Psoas muscle (tissue), 8 donors: ENCODE results near the gene LY6G6C. TPM values are rescaled to one million over a fixed set of nuclear protein-coding genes. Genes with fewer than 3 reads are reported as not detected.

Source experiments
- ATAC-seq, 4 donors: fragments of 200-7000 bp; cut with Tn5 transposase; one replicate each; pipeline ENCODE4 v1.9.1; 2020; ENCODE audit warnings: moderate library complexity in 3 of 4, mild to moderate bottlenecking in 2 of 4
- DNase-seq, 2 donors: peaks; one replicate each; pipeline ENCODE4 v3.0.0-alpha.2; 2020
- H3K27ac ChIP-seq: fragments of 200-600 bp; one replicate; pipeline ENCODE4 v1.8.0; 2022
- H3K27me3 ChIP-seq, 3 donors: fragments of 200-600 bp in 1 of 3; one replicate each; pipeline versions ENCODE4 v1.6.1 to v1.8.0; 2013 to 2022; ENCODE audit warnings: low read length in 2 of 3, mild to moderate bottlenecking in 2 of 3, moderate library complexity in 1 of 3; ENCODE audit not compliant: insufficient read depth in 3 of 3
- H3K36me3 ChIP-seq, 2 donors: fragments of 200-600 bp in 1 of 2; one replicate each; pipeline versions ENCODE4 v1.6.1 to v1.8.0; 2013 to 2022; ENCODE audit warnings: low read depth in 1 of 2, mild to moderate bottlenecking in 1 of 2, moderate library complexity in 1 of 2; ENCODE audit not compliant: insufficient read depth in 1 of 2
- H3K4me1 ChIP-seq: fragments of 200-600 bp; one replicate; pipeline ENCODE4 v1.8.0; 2022
- H3K4me3 ChIP-seq: fragments of 200-600 bp; one replicate; pipeline ENCODE4 v1.8.0; 2022; ENCODE audit warnings: mild to moderate bottlenecking
- H3K9me3 ChIP-seq: fragments of 200-600 bp; one replicate; pipeline ENCODE4 v1.8.0; 2022
- WGBS, 3 donors: extraction: QIAGEN DNeasy Blood & Tissue Kit; methylation state at CpG; one replicate each; pipeline versions ENCODE4 v1.1.6 to v1.1.7; 2013; 5-methylcytosine and 5-hydroxymethylcytosine counted together
- intact Hi-C, 2 donors: fragments of 100-400 bp; cut with DNase I; formaldehyde crosslinking; loops; one replicate each; pipeline versions ENCODE4 v1.11.0 to v1.14.2; 2022
- polyA plus RNA-seq, 3 donors: library from polyadenylated mRNA; stranded (reverse); fragments of 200-250 nt; gene quantifications; one replicate each; pipeline ENCODE4 v1.2.3, GENCODE V29; 2013
- total RNA-seq, 4 donors: library from RNA; stranded (reverse); fragmentation: NEBNext Ultra II Directional in 2 of 4; extraction: Animal tissue kit (Norgen Biotek cat#: 25700) in 2 of 4; gene quantifications; one replicate each; pipeline versions ENCODE4 v1.2.1 to v1.2.4, GENCODE V29; 2021 to 2023
- TF ChIP-seq, protein P1 (sequence below): fragments of 200-600 bp; IDR thresholded peaks from one replicate; pipeline ENCODE4 v1.8.0; 2022; ENCODE audit warnings: antibody characterized with exemption
- donor health status: healthy with polysubstance abuse.
- donor health status: DM: no; HTN: no; CAD: no; lungs with moderate emphysema.
- donor health status: Bipolar disorder and iron deficiency.
- donor health status: healthy.
- donor health status: DM: yes; HTN: yes; CAD: no.
- donor health status: DM: no; HTN: no; CAD: no.
- donor health status: DM: no; HTN: no; CAD: no.
- donor health status: DM: yes; HTN: yes; CAD: no.

LY6G6C gene
- total and polyA plus RNA-seq, 7 donors: not detected

DNA sequence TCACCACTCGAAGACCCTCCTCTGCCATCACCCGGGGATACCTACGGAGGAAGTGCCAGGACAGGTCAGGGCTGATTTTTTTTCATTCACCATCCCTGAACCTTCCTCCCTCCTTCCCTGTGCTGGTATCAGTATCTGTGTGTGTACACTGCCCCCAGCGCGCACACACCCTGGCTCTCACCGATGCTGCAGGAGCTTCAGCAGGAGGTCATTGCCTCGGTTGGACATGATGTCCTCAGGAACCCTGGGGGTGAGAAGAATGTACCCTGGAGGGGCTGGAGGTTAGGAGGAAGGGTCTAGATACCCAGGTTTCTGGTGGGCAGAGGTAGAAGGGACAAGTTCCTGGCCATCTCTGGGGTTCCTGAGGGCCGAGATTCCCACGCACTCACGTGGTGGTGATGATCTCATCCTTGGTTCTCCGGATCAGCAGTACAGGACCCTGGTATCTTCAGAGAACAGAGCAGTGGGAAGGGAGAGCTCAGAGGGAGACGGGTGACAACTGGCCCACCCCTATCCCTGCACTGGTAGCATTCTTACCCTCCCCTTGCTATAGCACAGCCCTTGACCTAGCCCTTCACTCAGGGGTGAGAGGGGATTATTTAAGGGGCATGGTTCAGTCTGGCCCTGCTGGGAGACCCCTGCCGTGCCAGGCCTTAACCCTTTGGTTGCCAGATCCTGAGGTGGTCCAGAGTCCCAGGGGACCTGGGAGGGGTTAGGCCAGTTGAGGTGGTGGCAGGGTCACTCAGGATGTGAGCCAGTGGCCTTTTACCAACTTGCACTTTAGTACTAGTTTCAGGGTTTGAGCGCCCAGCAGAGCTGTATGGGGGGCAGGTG is 33.5 kb downstream of the LY6G6C start:
- H3K27ac ChIP-seq: no peak overlapping the region
- 77 to 79% (median 78%) methylated on average over 14 of the region's 14 CpGs for WGBS, 3 donors
- intact Hi-C loops: loop anchor here (10.0 kb wide), 2 partner anchors 177 to 197 kb away; partner anchors contain the start of gene NEU1 (in 1 of the 2)
- ATAC-seq (no peak), DNase-seq (no peak)
- H3K9me3 ChIP-seq: no peaks in the 10 kb centered on the region
- H3K36me3 ChIP-seq: peaks cover 12 to 91% of the 10 kb centered on the region in 2 donors
- H3K4me1 ChIP-seq: no peaks in the 10 kb centered on the region
- H3K4me3 ChIP-seq: no peak overlapping the region
- H3K27me3 ChIP-seq: no peaks in the 10 kb centered on the region
- TF ChIP-seq, protein P1, sequence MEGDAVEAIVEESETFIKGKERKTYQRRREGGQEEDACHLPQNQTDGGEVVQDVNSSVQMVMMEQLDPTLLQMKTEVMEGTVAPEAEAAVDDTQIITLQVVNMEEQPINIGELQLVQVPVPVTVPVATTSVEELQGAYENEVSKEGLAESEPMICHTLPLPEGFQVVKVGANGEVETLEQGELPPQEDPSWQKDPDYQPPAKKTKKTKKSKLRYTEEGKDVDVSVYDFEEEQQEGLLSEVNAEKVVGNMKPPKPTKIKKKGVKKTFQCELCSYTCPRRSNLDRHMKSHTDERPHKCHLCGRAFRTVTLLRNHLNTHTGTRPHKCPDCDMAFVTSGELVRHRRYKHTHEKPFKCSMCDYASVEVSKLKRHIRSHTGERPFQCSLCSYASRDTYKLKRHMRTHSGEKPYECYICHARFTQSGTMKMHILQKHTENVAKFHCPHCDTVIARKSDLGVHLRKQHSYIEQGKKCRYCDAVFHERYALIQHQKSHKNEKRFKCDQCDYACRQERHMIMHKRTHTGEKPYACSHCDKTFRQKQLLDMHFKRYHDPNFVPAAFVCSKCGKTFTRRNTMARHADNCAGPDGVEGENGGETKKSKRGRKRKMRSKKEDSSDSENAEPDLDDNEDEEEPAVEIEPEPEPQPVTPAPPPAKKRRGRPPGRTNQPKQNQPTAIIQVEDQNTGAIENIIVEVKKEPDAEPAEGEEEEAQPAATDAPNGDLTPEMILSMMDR: no peak

DNA sequence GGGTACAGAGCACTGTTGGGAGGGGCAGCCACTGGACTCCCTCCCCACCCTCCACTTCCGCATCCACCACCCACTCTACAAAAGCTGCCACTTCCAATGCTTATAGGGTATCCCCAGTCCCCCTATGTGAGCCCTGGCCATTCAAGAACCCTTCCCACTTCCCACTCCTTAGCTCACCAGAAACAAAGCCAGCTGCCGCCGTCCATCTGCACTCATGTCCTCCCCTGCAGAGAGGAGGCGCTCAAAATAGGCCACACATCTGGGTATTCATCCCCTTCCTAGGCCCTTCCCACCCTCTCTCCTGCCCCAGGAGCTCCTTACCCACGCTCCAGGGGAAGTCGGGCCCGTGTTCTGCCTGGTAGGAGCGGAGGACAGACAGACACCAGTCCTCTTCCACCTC is 34.2 kb downstream of the LY6G6C start:
- peaks cover 10 to 84% of the 10 kb centered on the region in 2 donors for H3K36me3 ChIP-seq
- no peak overlapping the region for H3K27ac ChIP-seq
- no peaks in the 10 kb centered on the region for H3K27me3 ChIP-seq
- intact Hi-C loops: loop anchor here (10.0 kb wide), 2 partner anchors 177 to 197 kb away; partner anchors contain the start of gene NEU1 (in 1 of the 2)
- DNase-seq (no peak), ATAC-seq (no peak)
- H3K9me3 ChIP-seq: no peaks in the 10 kb centered on the region
- TF ChIP-seq, protein P1: no peak
- WGBS, 3 donors: 72 to 81% (median 75%) methylated on average over 8 of the region's 8 CpGs
- H3K4me3 ChIP-seq: no peak overlapping the region
- H3K4me1 ChIP-seq: no peaks in the 10 kb centered on the region

DNA sequence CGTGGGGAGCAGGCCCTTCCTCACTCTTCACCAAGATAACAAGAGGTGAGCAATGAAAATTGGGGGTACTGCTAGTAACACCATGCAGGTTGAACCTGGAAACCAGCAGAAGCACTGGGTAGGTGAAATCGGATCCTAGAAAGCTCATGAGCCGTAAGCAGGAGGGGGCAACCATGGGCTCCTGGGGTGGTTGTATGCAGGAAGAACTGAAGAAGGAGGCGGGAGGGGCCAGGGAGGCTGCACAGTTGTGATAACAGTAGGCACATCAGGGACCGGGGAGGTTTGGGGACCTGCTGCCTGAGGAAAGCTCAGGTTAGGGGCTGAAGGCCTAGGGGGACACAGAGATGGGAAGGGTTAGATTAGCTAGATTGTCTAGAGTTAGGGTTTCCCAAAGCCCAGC is 35.1 kb downstream of the LY6G6C start:
- Histone ChIP-seq H3K9me3 (no peaks in the 10 kb centered on the region), H3K4me3 (no peak overlapping the region), H3K36me3 (peaks cover 9 to 75% of the 10 kb centered on the region in 2 donors), H3K27ac (no peak overlapping the region), H3K4me1 (no peaks in the 10 kb centered on the region), H3K27me3 (no peaks in the 10 kb centered on the region)
- TF ChIP-seq, protein P1: no peak
- ATAC-seq: no peak
- intact Hi-C loops: loop anchor here (10.0 kb wide), 2 partner anchors 178 to 198 kb away; partner anchors contain the start of gene NEU1 (in 1 of the 2)
- WGBS, 3 donors: 62 to 81% (median 71%) methylated on average over 5 of the region's 5 CpGs
- no peak for DNase-seq

DNA sequence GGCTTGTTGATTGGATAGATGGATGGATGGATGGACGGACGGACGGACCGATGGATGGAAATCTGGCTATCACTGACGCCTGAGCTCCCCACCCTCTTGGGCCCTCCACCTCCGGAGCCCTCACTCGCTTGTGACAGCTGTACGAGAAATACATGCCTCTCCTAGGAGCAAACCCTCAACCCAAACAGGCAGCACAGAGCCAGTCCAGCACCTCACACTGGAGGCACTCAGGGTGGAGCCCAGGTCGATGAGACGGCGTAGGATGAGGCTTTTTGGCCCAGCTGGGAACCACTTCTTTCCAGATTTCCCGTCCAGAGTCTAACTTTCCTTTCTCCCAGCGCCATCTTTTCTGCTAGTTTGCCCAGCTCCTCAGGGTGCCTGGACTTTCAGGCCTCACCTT is 38.0 kb downstream of the LY6G6C start:
- H3K9me3 ChIP-seq: no peaks in the 10 kb centered on the region
- H3K27ac ChIP-seq: no peak overlapping the region
- no peaks in the 10 kb centered on the region for H3K27me3 ChIP-seq
- WGBS, 3 donors: 68 to 82% (median 71%) methylated on average over 13 of the region's 13 CpGs
- no peak overlapping the region for H3K4me3 ChIP-seq
- DNase-seq (no peak), ATAC-seq (no peak)
- H3K36me3 ChIP-seq: peaks cover 0 to 46% of the 10 kb centered on the region in 2 donors
- TF ChIP-seq, protein P1: no peak
- intact Hi-C loops: loop anchor here (5.0 to 10.0 kb wide), 5 partner anchors 84 to 269 kb away; partner anchors contain the start of gene NEU1 (in 1 of the 2)
- peaks cover 8% of the 10 kb centered on the region for H3K4me1 ChIP-seq
